Stimulated activated CD4-positive, alpha-beta T cell treated with anti-CD3 and anti-CD28 coated beads, Interleukin-12 subunit alpha, Interleukin-12 subunit beta, amount 100 ng/mL, for 24 hours (primary cell): ENCODE data around the gene SLC9A1.
"Not testable (repeated sequence)": the region's sequence is repeated elsewhere in the genome, so short reads cannot be mapped to it uniquely, and the experiment has no call there.

ENCODE experiments used
- DNase-seq, 2 experiments: peaks; one replicate each; pipeline ENCODE4 v3.0.0-alpha.2; 2020; ENCODE audit warnings: low read depth in 2 of 2

Gene SLC9A1

GRCh38 chr1:27132624-27133023 lies 22.3 kb downstream of the SLC9A1 start:
- no peak for DNase-seq

GRCh38 chr1:27132147-27132546 lies 22.8 kb downstream of the SLC9A1 start:
- no peak for DNase-seq

- DNase-seq, result no peak
Measured at GRCh38 chr1:27130798-27131197, 24.1 kb downstream of the SLC9A1 start.

GRCh38 chr1:27129225-27129624 lies 25.7 kb downstream of the SLC9A1 start:
- no peak for DNase-seq

- DNase-seq, result no peak
Measured at GRCh38 chr1:27127419-27127818, 27.5 kb downstream of the SLC9A1 start.

GRCh38 chr1:27126391-27126790 lies 28.5 kb downstream of the SLC9A1 start:
- DNase-seq, result no peak

GRCh38 chr1:27125125-27125524 lies 29.8 kb downstream of the SLC9A1 start:
- not testable (repeated sequence) for DNase-seq

- no peak for DNase-seq
Measured at GRCh38 chr1:27124405-27124804, 30.5 kb downstream of the SLC9A1 start.

- no peak for DNase-seq
Measured at GRCh38 chr1:27122652-27123051, 32.3 kb downstream of the SLC9A1 start.

- DNase-seq, result no peak
Measured at GRCh38 chr1:27120854-27121253, 34.1 kb downstream of the SLC9A1 start.

- DNase-seq, result no peak
Measured at GRCh38 chr1:27118440-27118689, 36.6 kb downstream of the SLC9A1 start.

GRCh38 chr1:27117733-27118439 lies 37.0 kb downstream of the SLC9A1 start:
- no peak for DNase-seq

- DNase-seq, result no peak
Measured at GRCh38 chr1:27116697-27117096, 38.2 kb downstream of the SLC9A1 start.

GRCh38 chr1:27116232-27116631 lies 38.7 kb downstream of the SLC9A1 start:
- no peak for DNase-seq

- DNase-seq, result no peak
Measured at GRCh38 chr1:27114546-27114945, 40.4 kb downstream of the SLC9A1 start.

- no peak for DNase-seq
Measured at GRCh38 chr1:27113861-27114260, 41.1 kb downstream of the SLC9A1 start.

- peak; percentile 34 to 60 for DNase-seq
Measured at GRCh38 chr1:27111626-27112573, 43.0 kb downstream of the SLC9A1 start.

- DNase-seq, result peak in 1 of 2 experiments; percentile 20
Measured at GRCh38 chr1:27109103-27109822, 45.7 kb downstream of the SLC9A1 start.

GRCh38 chr1:27108588-27108987 lies 46.3 kb downstream of the SLC9A1 start:
- DNase-seq, result no peak

- DNase-seq, result no peak
Measured at GRCh38 chr1:27106561-27107323, 48.2 kb downstream of the SLC9A1 start.

GRCh38 chr1:27105018-27105417 lies 49.9 kb downstream of the SLC9A1 start:
- DNase-seq, result no peak

GRCh38 chr1:27103498-27103897 lies 51.4 kb downstream of the SLC9A1 start:
- no peak for DNase-seq
